ENCODE measurements around the gene FAM9C.

DNA sequence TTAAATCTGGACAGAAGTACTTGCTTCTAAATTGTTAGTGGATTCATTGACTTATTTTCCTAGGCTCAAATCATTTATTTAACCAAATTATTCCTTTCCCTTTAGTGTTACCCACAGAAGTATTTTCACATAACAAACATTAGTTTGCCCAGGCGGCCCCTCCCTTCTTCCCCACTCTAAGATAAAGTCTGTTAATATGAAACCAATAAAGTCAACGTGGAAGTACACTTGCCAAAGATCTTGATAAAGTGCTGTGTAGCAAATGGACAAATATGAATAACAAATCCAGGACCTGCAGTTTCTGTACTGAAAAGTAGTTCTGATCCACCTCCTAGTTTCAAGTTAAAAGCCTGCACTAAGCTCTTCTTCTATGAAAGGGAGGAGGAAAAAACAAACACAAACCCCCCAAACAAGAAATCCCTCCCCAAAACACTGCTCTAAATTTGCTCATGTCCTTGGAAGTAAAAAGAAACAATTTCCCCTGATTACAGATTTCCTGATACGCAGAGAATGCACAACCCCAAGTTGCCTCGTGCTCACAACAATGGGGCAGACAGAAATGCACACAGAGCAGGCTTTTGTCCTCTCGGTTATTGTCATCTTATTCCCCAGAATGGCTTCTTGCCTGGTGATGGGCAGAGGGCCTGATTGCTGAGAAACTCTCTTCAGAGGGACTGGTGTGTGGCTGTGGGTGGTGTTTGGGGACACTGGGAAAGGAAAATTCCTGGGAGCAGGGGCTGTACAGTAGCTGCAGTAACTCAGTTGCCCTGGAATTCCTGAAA, 46.3 kb downstream of the FAM9C start:
- no peak for TF ChIP-seq EZH2 (IDR thresholded peaks at IDR 0.05; ENCODE audit: insufficient read depth, poor library complexity, severe bottlenecking)
- no peak for TF ChIP-seq EZH2phosphoT487 (IDR thresholded peaks at IDR 0.05; ENCODE audit: insufficient read depth, low read depth)
